Ovary (tissue), 9 donors: ENCODE measurements around the gene MRPL17. TPM values are rescaled to one million over a fixed set of nuclear protein-coding genes. Genes with fewer than 3 reads are reported as not detected.

Experiments
- DNase-seq, 5 donors: peaks; one replicate each; pipeline ENCODE4 v3.0.0-alpha.2; 2019 to 2020
- H3K27ac ChIP-seq, 2 donors: fragments of 200-600 bp; one replicate each; pipeline versions ENCODE4 v1.5.1 to v1.8.0; 2019 to 2022
- H3K27me3 ChIP-seq: fragments of 200-600 bp; one replicate; pipeline ENCODE4 v1.8.0; 2022
- H3K36me3 ChIP-seq: fragments of 200-600 bp; sonication (generic); one replicate; pipeline ENCODE4 v1.5.1; 2019
- H3K4me1 ChIP-seq: one replicate; pipeline ENCODE4 v1.8.1; 2013; ENCODE audit warnings: mild to moderate bottlenecking, moderate library complexity; ENCODE audit not compliant: insufficient read depth
- H3K4me3 ChIP-seq: fragments of 200-600 bp; sonication (generic); one replicate; pipeline ENCODE4 v1.5.1; 2017
- H3K9me3 ChIP-seq, 2 donors: fragments of 200-600 bp in 1 of 2; sonication (generic) in 1 of 2; one replicate each; pipeline versions ENCODE4 v1.5.1 to v1.8.1; 2013 to 2019; ENCODE audit warnings: mild to moderate bottlenecking in 1 of 2, moderate library complexity in 1 of 2
- EP300 ChIP-seq: sonication (generic); formaldehyde crosslinking; IDR thresholded peaks from one replicate; pipeline ENCODE4 v1.6.1; 2017; ENCODE audit warnings: antibody characterized with exemption
- POLR2A ChIP-seq: fragments of 450-650 bp; IDR thresholded peaks from one replicate; pipeline ENCODE4 v1.6.1; 2017; ENCODE audit warnings: antibody characterized with exemption, mild to moderate bottlenecking, moderate library complexity
- WGBS, 3 donors: extraction: QIAGEN DNeasy Blood & Tissue Kit in 1 of 3; methylation state at CpG; one replicate each; pipeline versions ENCODE4 v1.1.5 to v1.1.7; 2013 to 2017; 5-methylcytosine and 5-hydroxymethylcytosine counted together
- intact Hi-C, 4 donors: fragments of 100-400 bp; cut with DNase I; formaldehyde crosslinking; loops; one replicate each; pipeline versions ENCODE4 v1.11.0 to v1.15.1; 2022 to 2023
- polyA plus RNA-seq, 2 donors: library from polyadenylated mRNA; stranded (reverse); fragments of 200-250 nt in 1 of 2; fragments of 350-450 nt in 1 of 2; fragmentation: Illumina TruSeq in 1 of 2; extraction: RNeasy Lipid Tissue Mini Kit (QIAGEN cat#74804) in 1 of 2; gene quantifications; one replicate each; pipeline ENCODE4 v1.2.3, GENCODE V29; 2013 to 2014
- total RNA-seq, 7 donors: library from RNA; depleted of rRNA in 2 of 7; stranded (reverse); fragments of >200 nt in 2 of 7; fragmentation: NEBNext Ultra II Directional in 3 of 7; extraction: Animal tissue kit (Norgen Biotek cat#: 25700) in 3 of 7; gene quantifications; one replicate each; pipeline versions ENCODE4 v1.1.0 to v1.2.4, GENCODE V29; 2016 to 2023
- TF ChIP-seq, protein P1 (sequence below), 3 donors: fragments of 450-650 bp in 2 of 3; fragments of 200-600 bp in 1 of 3; IDR thresholded peaks; one replicate each; pipeline versions ENCODE4 v1.5.1 to v1.8.0; 2016 to 2022; ENCODE audit warnings: antibody characterized with exemption in 3 of 3, mild to moderate bottlenecking in 1 of 3
- donor health status: DM: no; HTN: no; CAD: no; lungs with moderate emphysema.
- donor health status: DM: no; HTN: no; CAD: no.
- donor health status: Bipolar disorder and iron deficiency.
- donor health status: DM: yes; HTN: yes; CAD: no.
- donor health status: DM: no; HTN: no; CAD: no.
- donor health status: DM: yes; HTN: yes; CAD: no.

Gene MRPL17
- total and polyA plus RNA-seq, 9 donors = 23.0 to 37.9 (median 30.1) TPM

DNA sequence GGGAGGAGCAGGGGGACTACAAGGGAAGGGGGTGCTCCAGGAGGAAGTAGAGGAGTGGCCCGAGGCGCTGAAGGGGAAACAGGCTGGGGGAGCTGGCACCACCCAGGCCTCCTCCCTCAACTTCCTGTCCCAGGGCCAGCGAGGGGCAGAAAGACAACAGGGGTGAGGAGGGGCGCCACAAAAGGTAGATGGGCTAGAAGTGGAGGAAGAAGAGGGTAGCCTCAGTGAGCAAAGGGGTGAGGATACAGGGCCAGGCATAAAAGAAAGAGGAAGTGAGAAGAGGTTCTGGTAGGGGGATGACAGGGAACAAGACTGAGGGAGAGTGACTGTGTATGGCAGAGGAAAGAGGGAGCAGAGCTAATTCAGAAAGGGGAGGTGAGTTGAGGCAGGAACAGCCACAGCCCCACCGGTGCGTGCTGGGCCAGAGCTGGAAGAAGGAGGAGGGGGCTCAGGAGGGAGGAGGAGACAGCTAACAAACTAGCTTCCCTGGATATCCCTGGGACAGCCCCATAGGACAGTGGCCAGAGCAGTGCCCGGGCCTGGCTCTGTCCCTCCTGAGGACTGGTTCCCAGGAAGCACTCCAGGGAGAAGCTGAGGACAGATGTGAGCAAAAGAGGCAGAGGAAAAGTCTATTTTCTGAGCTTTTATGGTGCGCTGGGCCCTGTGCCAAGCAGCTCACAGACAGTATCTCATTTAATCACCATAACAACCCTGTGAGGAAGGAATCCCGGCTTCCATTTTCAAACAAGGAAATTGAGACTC is 36.0 kb downstream of the MRPL17 start:
- Histone ChIP-seq H3K36me3 (no peaks in the 10 kb centered on the region), H3K4me1 (peaks cover 17% of the 10 kb centered on the region), H3K27ac (peak overlapping the region in 1 of 2 donors; percentile 8), H3K4me3 (peak overlapping the region; percentile 11), H3K27me3 (no peaks in the 10 kb centered on the region), H3K9me3 (no peaks in the 10 kb centered on the region)
- DNase-seq = no peak
- TF ChIP-seq, protein P1, sequence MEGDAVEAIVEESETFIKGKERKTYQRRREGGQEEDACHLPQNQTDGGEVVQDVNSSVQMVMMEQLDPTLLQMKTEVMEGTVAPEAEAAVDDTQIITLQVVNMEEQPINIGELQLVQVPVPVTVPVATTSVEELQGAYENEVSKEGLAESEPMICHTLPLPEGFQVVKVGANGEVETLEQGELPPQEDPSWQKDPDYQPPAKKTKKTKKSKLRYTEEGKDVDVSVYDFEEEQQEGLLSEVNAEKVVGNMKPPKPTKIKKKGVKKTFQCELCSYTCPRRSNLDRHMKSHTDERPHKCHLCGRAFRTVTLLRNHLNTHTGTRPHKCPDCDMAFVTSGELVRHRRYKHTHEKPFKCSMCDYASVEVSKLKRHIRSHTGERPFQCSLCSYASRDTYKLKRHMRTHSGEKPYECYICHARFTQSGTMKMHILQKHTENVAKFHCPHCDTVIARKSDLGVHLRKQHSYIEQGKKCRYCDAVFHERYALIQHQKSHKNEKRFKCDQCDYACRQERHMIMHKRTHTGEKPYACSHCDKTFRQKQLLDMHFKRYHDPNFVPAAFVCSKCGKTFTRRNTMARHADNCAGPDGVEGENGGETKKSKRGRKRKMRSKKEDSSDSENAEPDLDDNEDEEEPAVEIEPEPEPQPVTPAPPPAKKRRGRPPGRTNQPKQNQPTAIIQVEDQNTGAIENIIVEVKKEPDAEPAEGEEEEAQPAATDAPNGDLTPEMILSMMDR (IDR thresholded peaks at IDR 0.05) = no peak
- TF ChIP-seq EP300 (no peak), POLR2A (no peak)
- WGBS, 3 donors = 27 to 38% (median 32%) methylated on average over 9 of the region's 9 CpGs
- intact Hi-C loops = no loop called here

DNA sequence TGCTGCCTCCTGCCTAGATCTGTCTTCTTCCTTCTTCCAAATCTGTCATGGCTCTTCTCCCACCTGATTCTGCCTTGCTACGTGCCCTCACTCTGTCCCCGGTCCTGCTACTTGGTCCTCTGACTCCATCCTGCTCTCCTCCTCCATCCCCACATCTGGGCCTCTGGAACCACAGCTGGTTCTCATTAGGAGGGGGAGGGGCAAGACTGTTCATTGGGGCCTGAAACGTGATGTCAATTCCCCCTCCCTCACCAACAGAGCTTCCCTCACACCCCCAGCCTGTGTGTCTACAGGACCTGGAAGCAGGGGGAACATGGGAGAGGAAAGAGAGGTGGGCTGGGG is 36.6 kb downstream of the MRPL17 start:
- 12 to 20% (median 16%) methylated on average over 3 of the region's 3 CpGs for WGBS, 3 donors
- Histone ChIP-seq H3K4me1 (peaks cover 17% of the 10 kb centered on the region), H3K27ac (peak overlapping the region in 1 of 2 donors; percentile 8), H3K27me3 (no peaks in the 10 kb centered on the region), H3K36me3 (no peaks in the 10 kb centered on the region), H3K4me3 (peak overlapping the region; percentile 11), H3K9me3 (no peaks in the 10 kb centered on the region)
- DNase-seq = peak in 4 of 5 donors; percentile 40 to 73 (median 58)
- TF ChIP-seq EP300 (no peak), POLR2A (no peak)
- TF ChIP-seq, protein P1 (IDR thresholded peaks at IDR 0.05) = no peak
- intact Hi-C loops = no loop called here

DNA sequence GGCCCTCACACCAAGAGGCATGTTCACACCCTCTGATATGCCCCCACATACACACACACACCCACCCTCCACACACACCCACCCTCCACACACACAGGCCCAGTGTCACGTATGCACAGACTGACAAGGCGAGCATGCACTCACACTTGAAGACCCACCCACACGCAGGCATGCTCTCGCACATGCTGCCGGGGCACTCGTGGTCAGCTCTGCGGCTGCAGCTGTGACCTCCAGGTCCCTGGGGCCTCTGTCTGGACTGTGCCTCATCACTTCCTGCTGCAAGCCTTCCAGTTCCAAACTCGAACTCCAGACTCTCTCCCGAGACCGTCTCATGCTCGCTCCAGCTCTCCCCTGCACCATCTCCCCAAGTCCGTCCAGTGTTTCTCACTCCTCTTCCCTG is 37.1 kb downstream of the MRPL17 start:
- Histone ChIP-seq H3K4me1 (peaks cover 17% of the 10 kb centered on the region), H3K27me3 (no peaks in the 10 kb centered on the region), H3K36me3 (no peaks in the 10 kb centered on the region), H3K9me3 (no peaks in the 10 kb centered on the region), H3K27ac (no peak overlapping the region), H3K4me3 (no peak overlapping the region)
- intact Hi-C loops = no loop called here
- TF ChIP-seq, protein P1 (IDR thresholded peaks at IDR 0.05) = no peak
- no peak for TF ChIP-seq EP300
- no peak for TF ChIP-seq POLR2A
- peak in 2 of 5 donors; percentile 21 to 34 for DNase-seq
- 21 to 32% (median 24%) methylated on average over 12 of the region's 12 CpGs for WGBS, 3 donors

DNA sequence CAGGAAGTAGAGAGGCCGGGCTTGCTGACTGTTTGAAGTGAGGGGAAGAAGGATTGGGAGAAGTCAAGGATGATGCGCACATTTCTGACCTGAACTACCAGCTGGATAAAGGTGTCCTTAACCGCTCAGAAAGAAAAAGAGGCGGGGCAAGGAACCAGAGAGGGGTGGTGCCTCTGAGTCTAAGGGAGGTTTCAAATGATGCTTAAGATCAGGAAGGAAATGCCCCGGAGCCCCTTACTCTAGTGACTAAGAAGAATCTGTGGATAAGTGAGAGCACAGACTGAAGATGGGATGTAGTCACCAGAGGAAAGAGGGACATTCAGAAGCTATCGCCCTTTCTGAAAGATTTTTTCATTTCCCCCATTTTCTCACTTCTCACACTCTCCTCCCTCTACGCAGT is 40.2 kb downstream of the MRPL17 start:
- TF ChIP-seq EP300 (no peak), POLR2A (no peak)
- TF ChIP-seq, protein P1 (IDR thresholded peaks at IDR 0.05) = no peak
- peaks cover 17% of the 10 kb centered on the region for H3K4me1 ChIP-seq
- DNase-seq = no peak
- 88 to 94% (median 92%) methylated on average over 7 of the region's 7 CpGs for WGBS, 3 donors
- intact Hi-C loops = no loop called here
- H3K27me3 ChIP-seq = no peaks in the 10 kb centered on the region
- H3K4me3 ChIP-seq = no peak overlapping the region
- no peaks in the 10 kb centered on the region for H3K9me3 ChIP-seq
- H3K27ac ChIP-seq = no peak overlapping the region
- no peaks in the 10 kb centered on the region for H3K36me3 ChIP-seq
